HepG2 (cell line): ENCODE measurements around the gene SHC3. TPM values are rescaled to one million over a fixed set of nuclear protein-coding genes. Genes with fewer than 3 reads are reported as not detected.

Experiments used
- ATAC-seq: fragments of 200-7000 bp; cut with Tn5 transposase; 3 replicates; pipeline ENCODE4 v1.9.1; 2020; ENCODE audit warnings: mild to moderate bottlenecking, moderate library complexity
- BruUV-seq: library from RNA; stranded (reverse); fragments of 400-500 nt; replicated peaks from 2 replicates; lab custom pipeline; 2021; lab: Mats Ljungman, UMichigan
- CTCF ChIA-PET: fragments of 300-600 bp; formaldehyde crosslinking; extraction: SDS; loops from one replicate; lab custom pipeline; 2021; ENCODE audit warnings: low total read pairs, inconsistent platforms, low intra/inter-chr PET ratio; lab: Yijun Ruan, JAX
- POLR2A ChIA-PET: fragments of 350-600 bp; sonication (Branson Sonifier 250); formaldehyde crosslinking; loops from one replicate; lab custom pipeline; 2020; ENCODE audit warnings: antibody characterized with exemption, inconsistent platforms; lab: Yijun Ruan, JAX
- DNase-seq: peaks from one replicate; pipeline ENCODE4 v3.0.0-alpha.2; 2015; ENCODE audit warnings: low spot score
- FAIRE-seq: peaks from 3 replicates; lab custom pipeline; 2011; peaks lifted over from hg19 to GRCh38; lab: Jason Lieb, UNC
- H2AFZ ChIP-seq: one replicate; pipeline ENCODE4 v1.6.1; 2011; ENCODE audit warnings: low read length, inconsistent platforms
- H3K27ac ChIP-seq: fragments of 300-600 bp; 3 replicates; pipeline ENCODE4 v1.8.0; 2011; ENCODE audit warnings: mixed run types, mild to moderate bottlenecking, mixed read lengths, low read length, inconsistent platforms; ENCODE audit not compliant: insufficient read depth; ENCODE audit errors: extremely low read length
- H3K27me3 ChIP-seq, 2 experiments: fragments of 200-600 bp in 1 of 2; 2 replicates in 1 of 2; 3 replicates in 1 of 2; pipeline versions ENCODE4 v1.6.0 to v1.8.0; 2011; ENCODE audit warnings: low read length in 2 of 2, mild to moderate bottlenecking in 2 of 2, moderate library complexity in 2 of 2, inconsistent platforms in 1 of 2; ENCODE audit not compliant: insufficient read depth in 2 of 2, control insufficient read depth in 1 of 2
- H3K36me3 ChIP-seq, 2 experiments: fragments of 200-600 bp in 1 of 2; replicated peaks in 1 of 2; 2 replicates in 1 of 2; 3 replicates in 1 of 2; pipeline versions ENCODE4 v1.5.1 to v1.8.0; 2011; ENCODE audit warnings: low read length in 2 of 2, inconsistent platforms in 1 of 2; ENCODE audit not compliant: insufficient read depth in 2 of 2, control insufficient read depth in 1 of 2
- H3K4me1 ChIP-seq: 2 replicates; pipeline ENCODE4 v1.5.1; 2012; ENCODE audit warnings: low read length, inconsistent platforms; ENCODE audit not compliant: insufficient read depth
- H3K4me2 ChIP-seq: 2 replicates; pipeline ENCODE4 v1.6.0; 2011; ENCODE audit warnings: low read depth, low read length, inconsistent platforms
- H3K4me3 ChIP-seq, 3 experiments: fragments of 200-600 bp in 1 of 3; sonication (generic), shearing (Covaris generic) in 1 of 3; replicated peaks in 1 of 3; 2 replicates each; pipeline ENCODE4 v1.5.1; 2011 to 2016; ENCODE audit warnings: low read length in 3 of 3, inconsistent platforms in 2 of 3, low read depth in 2 of 3, mild to moderate bottlenecking in 2 of 3, control low read depth in 1 of 3, mixed read lengths in 1 of 3; ENCODE audit not compliant: insufficient read depth in 1 of 3
- H3K79me2 ChIP-seq: one replicate; pipeline ENCODE4 v1.6.1; 2011; ENCODE audit warnings: low read length, inconsistent platforms; ENCODE audit not compliant: insufficient read depth
- H3K9ac ChIP-seq: 2 replicates; pipeline ENCODE4 v1.6.0; 2011; ENCODE audit warnings: mild to moderate bottlenecking, low read depth, low read length, inconsistent platforms; ENCODE audit not compliant: insufficient read depth
- H3K9me3 ChIP-seq: 2 replicates; pipeline ENCODE4 v1.5.1; 2012; ENCODE audit warnings: mild to moderate bottlenecking, low read length
- H4K20me1 ChIP-seq: 2 replicates; pipeline ENCODE4 v1.6.0; 2011; ENCODE audit warnings: inconsistent platforms, mild to moderate bottlenecking, low read length, moderate library complexity; ENCODE audit not compliant: insufficient read depth
- CTCF ChIP-seq: sonication (generic); formaldehyde crosslinking; IDR thresholded peaks from 2 replicates; pipeline ENCODE4 v1.5.0; 2020; ENCODE audit warnings: mild to moderate bottlenecking, missing genetic modification reagents, moderate library complexity
- HMG20B ChIP-seq: conservative IDR thresholded peaks from 2 replicates; pipeline ENCODE4 v1.6.1; 2016; ENCODE audit warnings: missing genetic modification reagents, missing compliant biosample characterization
- MAFG ChIP-seq: sonication (generic); formaldehyde crosslinking; IDR thresholded peaks from 2 replicates; pipeline ENCODE4 v1.5.1; 2020; ENCODE audit warnings: mild to moderate bottlenecking, missing genetic modification reagents
- MLLT10 ChIP-seq: sonication (generic); formaldehyde crosslinking; IDR thresholded peaks from 2 replicates; pipeline ENCODE4 v1.4.0; 2020; ENCODE audit warnings: missing genetic modification reagents
- NCOA2 ChIP-seq: sonication (generic); formaldehyde crosslinking; IDR thresholded peaks from 2 replicates; pipeline ENCODE4 v1.8.0; 2022; ENCODE audit warnings: inconsistent platforms
- NFE2L1 ChIP-seq: sonication (generic); formaldehyde crosslinking; IDR thresholded peaks from 2 replicates; pipeline ENCODE4 v1.4.0; 2020; ENCODE audit warnings: missing genetic modification reagents, mild to moderate bottlenecking, borderline replicate concordance
- POLR2AphosphoS2 ChIP-seq: IDR thresholded peaks from 2 replicates; pipeline ENCODE4 v1.6.1; 2011; ENCODE audit warnings: low read depth, low read length, improper control_type of control experiment
- RBM22 ChIP-seq: fragments of 200-400 bp; formaldehyde crosslinking; optimal IDR thresholded peaks from 2 replicates; pipeline ENCODE3; 2017; ENCODE audit warnings: mild to moderate bottlenecking, low read length, moderate library complexity
- SKI ChIP-seq: fragments of 450-650 bp; IDR thresholded peaks from one replicate; pipeline ENCODE4 v1.6.1; 2018; ENCODE audit warnings: mild to moderate bottlenecking; ENCODE audit not compliant: partially characterized antibody
- SMARCC2 ChIP-seq: fragments of 450-650 bp; IDR thresholded peaks from 2 replicates; pipeline ENCODE4 v1.6.1; 2017; ENCODE audit warnings: antibody characterized with exemption, mild to moderate bottlenecking
- SRSF4 ChIP-seq: fragments of 200-400 bp; formaldehyde crosslinking; IDR thresholded peaks from one replicate; pipeline ENCODE4 v1.6.1; 2018; ENCODE audit warnings: mild to moderate bottlenecking, low read depth, low read length, moderate library complexity; ENCODE audit not compliant: poor library complexity, severe bottlenecking
- ZNF260 ChIP-seq: sonication (generic); formaldehyde crosslinking; IDR thresholded peaks from 2 replicates; pipeline ENCODE4 v1.4.0; 2020; ENCODE audit warnings: missing genetic modification reagents, low read depth, mild to moderate bottlenecking, borderline replicate concordance
- ZNF430 ChIP-seq: sonication (generic); formaldehyde crosslinking; IDR thresholded peaks from 2 replicates; pipeline ENCODE4 v1.9.0; 2021; ENCODE audit warnings: mild to moderate bottlenecking, missing genetic modification reagents
- ZNF546 ChIP-seq: sonication (generic); formaldehyde crosslinking; conservative IDR thresholded peaks from 2 replicates; pipeline ENCODE4 v1.8.1; 2023; ENCODE audit warnings: mild to moderate bottlenecking, missing genetic modification reagents
- ZNF564 ChIP-seq: sonication (generic); formaldehyde crosslinking; IDR thresholded peaks from 2 replicates; pipeline ENCODE4 v1.8.1; 2023; ENCODE audit warnings: mild to moderate bottlenecking, missing genetic modification reagents
- ZNF781 ChIP-seq: sonication (generic); formaldehyde crosslinking; IDR thresholded peaks from 2 replicates; pipeline ENCODE4 v1.5.1; 2020; ENCODE audit warnings: borderline replicate concordance, mild to moderate bottlenecking, missing genetic modification reagents; ENCODE audit errors: not compliant biosample characterization
- ZNF850 ChIP-seq: sonication (generic); formaldehyde crosslinking; conservative IDR thresholded peaks from 2 replicates; pipeline ENCODE4 v1.9.0; 2021; ENCODE audit warnings: mild to moderate bottlenecking, missing genetic modification reagents
- ZSCAN22 ChIP-seq: sonication (generic); formaldehyde crosslinking; IDR thresholded peaks from 2 replicates; pipeline ENCODE4 v1.4.0; 2020; ENCODE audit warnings: mild to moderate bottlenecking, missing genetic modification reagents
- WGBS: methylation state at CpG from one replicate; pipeline ENCODE4 v1.1.6; 2017; ENCODE audit warnings: low lambda C conversion rate; 5-methylcytosine and 5-hydroxymethylcytosine counted together
- in situ Hi-C: cut with HindIII; loops from 2 replicates; pipeline ENCODE4 v1.10.0; 2017; ENCODE audit warnings: low pct_unique_long_range_greater_than_20kb; ENCODE audit not compliant: extremely low pct_ligation_motif_present
- intact Hi-C: fragments of 100-400 bp; cut with micrococcal nuclease; formaldehyde crosslinking; loops from one replicate; pipeline ENCODE4 v1.10.0; 2022; ENCODE audit not compliant: unreplicated experiment
- polyA plus RNA-seq, 8 experiments: library from polyadenylated mRNA; depleted of rRNA in 3 of 8; stranded (reverse) in 7 of 8; unstranded in 1 of 8; fragments of >200 nt; fragmentation: Illumina TruSeq in 4 of 8; extraction: Trizol in 4 of 8; gene quantifications; 2 replicates each; pipeline versions ENCODE4 v1.2.1 to v1.2.3, GENCODE V29; 2011 to 2016; ENCODE audit warnings: low read depth in 4 of 8, missing spikeins in 1 of 8, mixed read lengths in 1 of 8; ENCODE audit not compliant: insufficient read depth in 1 of 8
- total RNA-seq, 5 experiments: library from RNA; depleted of rRNA; stranded (reverse); fragments of >200 nt; fragmentation: Illumina TruSeq; extraction: Trizol; gene quantifications; 2 replicates each; pipeline ENCODE4 v1.2.3, GENCODE V29; 2016; ENCODE audit warnings: low read depth in 1 of 5

Gene SHC3
- total and polyA plus RNA-seq, 2 of the 13 experiments (the other 11 are each of a cell fraction or from before 2014, with no cell fraction given), result 0.09 to 0.89 TPM

DNA sequence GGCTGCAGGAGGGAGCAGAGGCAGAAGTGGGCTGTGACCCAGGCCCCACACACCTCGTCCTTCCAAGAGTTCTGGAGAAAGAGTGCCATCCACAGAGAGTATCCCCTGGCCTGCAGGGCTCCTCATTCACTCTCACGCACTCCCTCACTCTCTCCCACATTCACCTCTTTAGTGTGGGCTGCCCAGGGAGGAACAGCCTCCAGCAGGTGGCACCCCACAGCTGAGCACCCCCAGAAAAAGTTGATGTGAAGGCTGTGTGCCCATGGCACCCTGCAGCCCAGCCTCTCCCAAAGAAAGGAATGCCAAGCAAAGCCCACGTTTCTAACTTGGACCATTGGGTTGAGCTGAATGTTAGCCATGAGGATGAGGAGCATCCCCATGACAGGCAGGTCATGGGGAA is 4.5 kb upstream of the SHC3 start:
- WGBS, result 11% methylated on average over 3 of the region's 3 CpGs
- H3K36me3 ChIP-seq, result no peaks in the 10 kb centered on the region
- BruUV-seq, result no TSS peak
- no peak overlapping the region for H3K4me3 ChIP-seq
- no peaks in the 10 kb centered on the region for H3K79me2 ChIP-seq
- H4K20me1 ChIP-seq, result no peaks in the 10 kb centered on the region
- intact Hi-C loops, result no loop called here
- ChIA-PET POLR2A (no interaction called here), CTCF (no interaction called here)
- no peak overlapping the region for H2AFZ ChIP-seq
- no peak overlapping the region for H3K4me2 ChIP-seq
- no peak for FAIRE-seq
- no peak overlapping the region for H3K9ac ChIP-seq
- ATAC-seq, result no peak
- H3K27me3 ChIP-seq, result peaks cover 4 to 14% of the 10 kb centered on the region in 2 experiments; a peak in 4 of 5 replicates
- TF ChIP-seq ZSCAN22 (CRISPR knock-in tag), result no peak
- no peak for TF ChIP-seq MLLT10
- peak; percentile 30 for TF ChIP-seq CTCF
- peaks cover 26% of the 10 kb centered on the region for H3K4me1 ChIP-seq
- no peaks in the 10 kb centered on the region for H3K9me3 ChIP-seq
- no peak overlapping the region for H3K27ac ChIP-seq
- DNase-seq, result no peak
- in situ Hi-C loops, result no loop called here

GRCh38 chr9:89182369-89182768 is 3.8 kb upstream of the SHC3 start:
- Histone ChIP-seq H3K9me3 (no peaks in the 10 kb centered on the region), H3K36me3 (no peaks in the 10 kb centered on the region), H3K4me1 (peaks cover 26% of the 10 kb centered on the region), H3K9ac (no peak overlapping the region), H3K4me2 (no peak overlapping the region), H3K79me2 (no peaks in the 10 kb centered on the region), H3K27me3 (peaks cover 5 to 20% of the 10 kb centered on the region in 2 experiments; a peak in 4 of 5 replicates), H3K27ac (no peak overlapping the region), H2AFZ (no peak overlapping the region), H4K20me1 (no peaks in the 10 kb centered on the region), H3K4me3 (no peak overlapping the region)
- CTCF ChIA-PET, result no interaction called here
- BruUV-seq, result no TSS peak
- DNase-seq (no peak), ATAC-seq (no peak), FAIRE-seq (no peak)
- TF ChIP-seq RBM22 (no peak), SRSF4 (no peak), SKI (no peak), ZNF546 (CRISPR knock-in tag) (no peak), NFE2L1 (CRISPR knock-in tag) (no peak), HMG20B (CRISPR knock-in tag) (no peak), MAFG (CRISPR knock-in tag) (no peak), ZNF850 (CRISPR knock-in tag) (no peak), ZNF260 (CRISPR knock-in tag) (no peak), NCOA2 (CRISPR knock-in tag) (no peak), POLR2AphosphoS2 (no peak), SMARCC2 (no peak), ZNF564 (CRISPR knock-in tag) (no peak), ZNF781 (CRISPR knock-in tag) (no peak), ZNF430 (CRISPR knock-in tag) (no peak)
- in situ Hi-C loops, result no loop called here
- WGBS, result 82% methylated on average over 10 of the region's 10 CpGs
- intact Hi-C loops, result no loop called here
- POLR2A ChIA-PET, result no interaction called here
